Measurements from ENCODE around the gene UNC45A. TPM values are rescaled to one million over a fixed set of nuclear protein-coding genes. Genes with fewer than 3 reads are reported as not detected.
A peak's percentile ranks its signal among the peaks of the same experiment; 100 is the strongest.
"Not testable (repeated sequence)": the region's sequence is repeated elsewhere in the genome, so short reads cannot be mapped to it uniquely, and the experiment has no call there.

Gene UNC45A
- total RNA-seq, 1 donor from 2014 or later, result 60.9 TPM

- DNase-seq (no peak), ATAC-seq (no peak)
- Histone ChIP-seq H3K4me1 (no peaks in the 10 kb centered on the region), H3K4me3 (no peak overlapping the region), H3K27me3 (no peaks in the 10 kb centered on the region), H3K27ac (no peak overlapping the region), H3K36me3 (peaks cover 86% of the 10 kb centered on the region), H3K9me3 (no peaks in the 10 kb centered on the region)
- intact Hi-C loops (cut with DNase I), result no loop called here
- TF ChIP-seq, protein P1, sequence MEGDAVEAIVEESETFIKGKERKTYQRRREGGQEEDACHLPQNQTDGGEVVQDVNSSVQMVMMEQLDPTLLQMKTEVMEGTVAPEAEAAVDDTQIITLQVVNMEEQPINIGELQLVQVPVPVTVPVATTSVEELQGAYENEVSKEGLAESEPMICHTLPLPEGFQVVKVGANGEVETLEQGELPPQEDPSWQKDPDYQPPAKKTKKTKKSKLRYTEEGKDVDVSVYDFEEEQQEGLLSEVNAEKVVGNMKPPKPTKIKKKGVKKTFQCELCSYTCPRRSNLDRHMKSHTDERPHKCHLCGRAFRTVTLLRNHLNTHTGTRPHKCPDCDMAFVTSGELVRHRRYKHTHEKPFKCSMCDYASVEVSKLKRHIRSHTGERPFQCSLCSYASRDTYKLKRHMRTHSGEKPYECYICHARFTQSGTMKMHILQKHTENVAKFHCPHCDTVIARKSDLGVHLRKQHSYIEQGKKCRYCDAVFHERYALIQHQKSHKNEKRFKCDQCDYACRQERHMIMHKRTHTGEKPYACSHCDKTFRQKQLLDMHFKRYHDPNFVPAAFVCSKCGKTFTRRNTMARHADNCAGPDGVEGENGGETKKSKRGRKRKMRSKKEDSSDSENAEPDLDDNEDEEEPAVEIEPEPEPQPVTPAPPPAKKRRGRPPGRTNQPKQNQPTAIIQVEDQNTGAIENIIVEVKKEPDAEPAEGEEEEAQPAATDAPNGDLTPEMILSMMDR (IDR thresholded peaks at IDR 0.05), result no peak
These were observed 42.4 kb upstream of the UNC45A start for GRCh38 chr15:90892498-90893174.

DNA sequence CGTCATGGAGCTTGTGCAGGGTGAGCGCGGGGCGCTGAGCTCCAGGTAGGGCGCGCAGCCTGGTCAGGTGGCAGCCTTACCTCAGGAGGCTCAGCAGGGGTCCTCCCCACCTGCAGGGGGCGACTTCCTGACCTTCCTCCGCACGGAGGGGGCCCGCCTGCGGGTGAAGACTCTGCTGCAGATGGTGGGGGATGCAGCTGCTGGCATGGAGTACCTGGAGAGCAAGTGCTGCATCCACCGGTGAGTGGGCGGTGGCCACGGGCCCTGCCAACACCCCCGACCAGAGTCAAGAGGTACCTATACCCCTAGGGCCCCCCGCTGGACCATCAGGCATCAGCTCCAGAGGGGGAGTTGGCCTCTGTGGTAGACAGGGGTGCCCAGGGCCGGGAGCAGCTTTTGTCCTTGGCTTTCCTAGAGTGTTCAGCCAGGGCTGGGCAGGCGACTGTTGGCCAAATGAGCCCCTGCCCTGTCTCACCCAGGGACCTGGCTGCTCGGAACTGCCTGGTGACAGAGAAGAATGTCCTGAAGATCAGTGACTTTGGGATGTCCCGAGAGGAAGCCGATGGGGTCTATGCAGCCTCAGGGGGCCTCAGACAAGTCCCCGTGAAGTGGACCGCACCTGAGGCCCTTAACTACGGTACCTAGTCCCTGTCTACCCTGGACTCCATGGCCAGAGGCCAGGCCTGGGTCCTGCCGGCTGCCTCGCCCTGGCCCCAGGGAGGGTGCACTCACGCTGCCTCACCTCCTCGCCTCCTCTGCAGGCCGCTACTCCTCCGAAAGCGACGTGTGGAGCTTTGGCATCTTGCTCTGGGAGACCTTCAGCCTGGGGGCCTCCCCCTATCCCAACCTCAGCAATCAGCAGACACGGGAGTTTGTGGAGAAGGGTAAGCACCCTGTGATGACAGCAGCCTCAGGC is 41.7 kb upstream of the UNC45A start:
- no peaks in the 10 kb centered on the region for H3K4me1 ChIP-seq
- H3K36me3 ChIP-seq, result peaks cover 78% of the 10 kb centered on the region

DNA sequence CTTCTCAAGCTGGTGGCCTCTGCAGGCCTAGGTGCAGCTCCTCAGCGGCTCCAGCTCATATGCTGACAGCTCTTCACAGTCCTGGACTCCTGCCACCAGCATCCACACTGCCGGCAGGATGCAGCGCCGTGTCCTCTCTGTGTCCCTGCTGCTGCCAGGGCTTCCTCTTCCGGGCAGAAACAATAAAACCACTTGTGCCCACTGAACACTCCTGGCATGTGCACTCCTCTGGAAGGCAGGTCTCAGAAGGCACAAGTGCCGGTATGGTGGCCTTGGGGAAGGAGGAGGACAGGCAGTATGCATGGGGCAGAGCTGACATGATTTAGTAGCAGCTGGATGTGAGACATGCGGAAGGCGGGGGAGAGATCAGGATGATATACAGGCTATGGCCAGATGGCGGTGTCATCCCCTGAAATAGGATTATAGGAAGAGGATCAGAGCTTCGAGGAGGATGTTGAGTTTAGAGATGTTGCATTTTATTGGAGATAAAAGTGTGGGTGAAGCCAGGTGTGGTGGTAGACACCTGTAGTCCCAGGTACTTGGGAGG is 39.4 kb upstream of the UNC45A start:
- Histone ChIP-seq H3K4me3 (no peak overlapping the region), H3K27me3 (no peaks in the 10 kb centered on the region), H3K27ac (no peak overlapping the region), H3K36me3 (peaks cover 58% of the 10 kb centered on the region), H3K4me1 (no peaks in the 10 kb centered on the region), H3K9me3 (no peaks in the 10 kb centered on the region)
- TF ChIP-seq, protein P1 (IDR thresholded peaks at IDR 0.05), result no peak
- peak; percentile 35 for ATAC-seq
- DNase-seq, result no peak
- intact Hi-C loops (cut with DNase I), result no loop called here

More for the DNA sequence above, 41.7 kb upstream of the UNC45A start:
- intact Hi-C loops (cut with DNase I), result no loop called here
- TF ChIP-seq, protein P1 (IDR thresholded peaks at IDR 0.05), result no peak
- Histone ChIP-seq H3K4me3 (no peak overlapping the region), H3K9me3 (no peaks in the 10 kb centered on the region), H3K27me3 (no peaks in the 10 kb centered on the region), H3K27ac (no peak overlapping the region)
- ATAC-seq (no peak), DNase-seq (no peak)

- DNase-seq; H3K27me3 ChIP-seq; ATAC-seq; H3K4me1 ChIP-seq; H3K9me3 ChIP-seq; intact Hi-C loops (cut with DNase I); H3K4me3 ChIP-seq; H3K27ac ChIP-seq: not testable (repeated sequence)
- H3K36me3 ChIP-seq, result peaks cover 43% of the 10 kb centered on the region
These were observed 37.9 kb upstream of the UNC45A start for GRCh38 chr15:90897131-90897655.

- H3K4me3 ChIP-seq, result peak overlapping the region; percentile 75
- intact Hi-C loops (cut with DNase I), result no loop called here
- TF ChIP-seq, protein P1 (IDR thresholded peaks at IDR 0.05), result no peak
- no peak for DNase-seq
- H3K27me3 ChIP-seq, result no peaks in the 10 kb centered on the region
- peaks cover 14% of the 10 kb centered on the region for H3K4me1 ChIP-seq
- no peak for ATAC-seq
- peaks cover 19% of the 10 kb centered on the region for H3K36me3 ChIP-seq
- peak overlapping the region; percentile 91 for H3K27ac ChIP-seq
- H3K9me3 ChIP-seq, result no peaks in the 10 kb centered on the region
These were observed 33.7 kb upstream of the UNC45A start for GRCh38 chr15:90901175-90902039.

Data from upper lobe of right lung (tissue), 1 donor.